Endometrial microvascular endothelial cells (primary cell): ENCODE results near the gene ZNF667. TPM values are rescaled to one million over a fixed set of nuclear protein-coding genes. Genes with fewer than 3 reads are reported as not detected.

Experiments
- in situ Hi-C: cut with HindIII; loops from 2 replicates; pipeline ENCODE4 v1.10.0; 2017; ENCODE audit warnings: low sequenced_read_pairs, low pct_unique_long_range_greater_than_20kb; ENCODE audit errors: inconsistent ontology term
- total RNA-seq: library from RNA; depleted of rRNA; stranded (reverse); fragments of >200 nt; gene quantifications from one replicate; pipeline ENCODE4 v1.2.3, GENCODE V29; 2015; ENCODE audit errors: inconsistent ontology term

The ZNF667 gene
- total RNA-seq = not detected

DNA sequence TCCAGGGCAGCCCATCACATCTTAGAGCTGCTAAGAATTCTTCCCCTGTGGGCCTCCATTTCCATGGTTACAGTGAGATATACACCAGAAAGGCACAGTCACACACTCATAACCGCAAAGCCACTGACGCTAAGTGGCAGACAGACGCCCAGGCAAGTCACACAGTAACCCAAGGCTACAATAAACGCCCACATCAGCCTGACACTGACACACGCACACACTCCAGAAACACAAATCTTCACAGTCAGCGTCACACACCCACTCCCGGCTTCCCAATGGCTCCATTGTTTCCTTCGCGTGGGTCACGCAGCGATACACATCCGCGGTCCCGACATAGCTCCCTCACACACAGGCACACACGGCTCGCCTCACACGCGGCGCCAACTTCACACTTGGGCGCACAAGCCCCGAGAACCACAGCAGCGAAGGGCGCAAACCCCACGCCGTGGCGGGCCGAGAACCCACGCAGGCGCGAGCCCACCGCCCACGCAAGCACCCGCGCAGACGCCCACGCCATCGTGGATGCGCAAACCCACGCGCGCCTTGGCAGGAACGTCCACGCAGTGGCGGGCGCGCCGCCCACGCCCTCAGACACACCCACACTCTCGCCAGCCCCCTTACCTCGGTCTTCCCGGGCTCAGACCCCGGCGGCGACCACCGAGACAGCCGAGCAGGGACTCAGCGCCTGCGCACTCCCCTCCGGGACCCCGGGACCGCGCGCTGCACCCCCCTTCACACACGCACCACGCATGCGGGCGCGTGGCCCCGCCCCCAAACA, at the start of gene ZNF667:
Gene ZNF667 (minus strand): TSS at position 695 of the 778 bp plus-strand sequence. CDS start 14,975 bp downstream, outside the sequence.
- in situ Hi-C loops = no loop called here

DNA sequence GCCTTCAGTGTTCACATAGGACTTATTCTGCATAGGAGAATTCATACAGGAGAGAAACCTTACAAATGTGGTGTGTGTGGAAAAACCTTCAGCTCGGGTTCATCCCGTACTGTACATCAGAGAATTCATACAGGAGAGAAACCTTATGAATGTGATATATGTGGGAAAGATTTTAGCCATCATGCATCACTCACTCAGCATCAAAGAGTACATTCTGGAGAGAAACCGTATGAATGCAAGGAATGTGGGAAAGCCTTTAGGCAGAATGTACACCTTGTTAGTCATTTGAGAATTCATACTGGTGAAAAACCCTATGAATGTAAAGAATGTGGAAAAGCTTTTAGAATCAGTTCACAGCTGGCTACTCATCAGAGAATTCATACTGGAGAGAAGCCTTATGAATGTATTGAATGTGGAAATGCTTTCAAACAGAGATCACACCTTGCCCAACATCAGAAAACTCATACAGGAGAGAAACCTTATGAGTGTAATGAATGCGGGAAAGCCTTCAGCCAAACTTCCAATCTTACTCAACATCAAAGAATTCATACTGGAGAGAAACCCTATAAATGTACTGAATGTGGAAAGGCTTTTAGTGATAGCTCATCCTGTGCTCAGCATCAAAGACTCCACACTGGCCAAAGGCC, 48.2 kb upstream of the ZNF667 start:
- in situ Hi-C loops = no loop called here

DNA sequence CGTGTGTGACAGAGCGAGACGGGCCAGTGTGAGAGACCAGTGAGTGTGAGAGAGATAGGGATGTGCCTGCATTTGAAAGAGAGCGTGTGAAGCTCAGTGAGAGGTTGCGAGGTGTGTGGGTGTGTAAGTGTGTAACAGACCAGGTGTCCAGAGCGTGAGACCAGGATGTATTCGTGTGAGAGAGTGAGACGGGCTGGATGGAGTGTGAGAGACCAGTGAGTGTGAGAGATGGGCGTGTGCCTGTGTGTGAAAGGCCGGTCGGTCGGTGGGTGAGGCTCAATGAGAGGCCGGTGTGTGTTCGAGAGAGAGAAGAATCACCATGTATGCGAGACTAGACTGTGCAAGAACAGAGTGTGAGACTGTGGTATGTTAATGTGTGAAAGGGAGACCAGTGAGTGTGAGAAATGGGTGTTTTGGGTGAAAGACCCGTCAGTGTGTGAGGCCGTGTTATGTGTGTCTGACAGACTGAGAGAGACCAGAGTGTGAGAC, 31.2 kb upstream of the ZNF667 start:
- in situ Hi-C loops = no loop called here

DNA sequence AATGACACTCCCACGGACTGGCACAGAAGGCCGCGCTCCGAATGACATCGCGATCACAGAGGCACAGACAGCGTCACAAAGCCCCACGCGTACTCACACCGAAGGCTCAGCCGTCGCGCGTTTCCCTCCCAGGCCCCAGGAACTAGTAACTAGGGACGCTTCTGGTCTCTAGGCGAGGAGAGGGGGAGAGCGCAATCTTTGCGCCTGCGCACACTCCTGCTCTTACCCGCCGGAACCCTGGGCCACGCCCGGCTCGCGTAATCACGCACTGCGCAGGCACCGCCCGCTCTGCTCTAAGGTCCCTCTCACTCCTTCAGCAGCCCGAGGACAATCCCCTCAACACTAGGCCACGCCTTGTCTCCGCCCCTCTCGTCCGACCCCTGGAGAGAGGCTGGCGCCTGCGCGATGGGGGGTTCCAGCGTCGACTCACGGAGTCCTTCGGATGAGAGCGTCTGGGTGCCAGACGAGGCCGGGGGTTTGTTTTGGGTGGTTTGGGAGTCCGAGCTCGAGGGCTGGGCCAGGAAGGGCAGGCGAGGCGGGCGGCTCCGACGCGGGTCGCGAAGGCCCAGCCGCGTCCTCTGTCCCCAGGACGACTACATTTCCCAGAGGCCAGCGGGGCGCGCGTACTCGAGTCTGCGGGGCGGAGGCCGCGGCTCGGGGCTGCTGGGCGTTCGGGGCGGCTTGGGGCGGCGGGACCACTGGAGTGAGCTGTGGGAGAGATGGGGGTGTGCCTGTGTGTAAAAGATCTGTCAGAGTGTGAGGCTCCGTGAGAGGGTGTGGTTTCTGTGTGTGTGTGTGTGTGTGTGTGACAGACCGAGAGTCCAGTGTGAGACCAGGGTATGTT, 30.5 kb upstream of the ZNF667 start, which contains the start of gene ZNF471:
Gene ZNF471 (plus strand): TSS at position 410 of the 844 bp plus-strand sequence. CDS start 3,717 bp downstream, outside the sequence.
- in situ Hi-C loops = no loop called here

DNA sequence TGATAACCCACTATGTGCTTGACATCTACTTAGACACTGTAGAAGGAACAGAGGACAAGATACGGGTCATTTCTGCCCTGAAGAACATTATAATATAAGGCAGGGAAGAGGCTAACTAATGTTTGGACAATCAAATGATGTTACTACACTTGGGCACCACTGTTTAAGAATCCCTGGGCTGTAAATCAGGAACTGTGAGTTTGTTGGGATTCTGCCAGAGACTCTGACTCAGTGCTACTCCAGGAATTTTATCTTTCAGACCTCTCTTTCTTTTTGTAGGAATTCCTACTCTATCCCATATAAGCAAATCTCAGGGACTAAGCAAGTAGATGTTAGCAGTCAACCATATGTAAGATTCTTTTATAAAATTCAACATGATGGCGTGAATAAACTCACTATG, 27.4 kb upstream of the ZNF667 start:
- in situ Hi-C loops = no loop called here

DNA sequence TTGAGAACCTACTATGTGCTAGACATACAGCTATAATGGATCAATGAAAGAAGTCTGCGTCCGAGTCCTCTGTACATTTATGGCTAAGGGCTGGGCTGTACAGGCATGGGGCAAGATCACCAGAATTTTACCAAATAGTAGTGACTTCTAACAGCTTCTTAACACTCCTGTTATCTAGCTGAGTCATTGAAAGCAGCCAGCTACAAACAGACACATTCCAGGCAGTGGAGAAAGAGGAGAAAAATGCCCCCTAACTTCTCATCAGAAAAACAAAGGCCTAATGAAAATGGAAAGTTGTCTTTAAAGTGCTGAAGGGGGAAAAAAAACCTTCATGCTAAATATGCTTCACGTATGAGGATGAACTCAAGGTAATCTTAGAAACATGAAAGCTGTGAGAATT, 14.3 kb upstream of the ZNF667 start:
- in situ Hi-C loops = no loop called here

DNA sequence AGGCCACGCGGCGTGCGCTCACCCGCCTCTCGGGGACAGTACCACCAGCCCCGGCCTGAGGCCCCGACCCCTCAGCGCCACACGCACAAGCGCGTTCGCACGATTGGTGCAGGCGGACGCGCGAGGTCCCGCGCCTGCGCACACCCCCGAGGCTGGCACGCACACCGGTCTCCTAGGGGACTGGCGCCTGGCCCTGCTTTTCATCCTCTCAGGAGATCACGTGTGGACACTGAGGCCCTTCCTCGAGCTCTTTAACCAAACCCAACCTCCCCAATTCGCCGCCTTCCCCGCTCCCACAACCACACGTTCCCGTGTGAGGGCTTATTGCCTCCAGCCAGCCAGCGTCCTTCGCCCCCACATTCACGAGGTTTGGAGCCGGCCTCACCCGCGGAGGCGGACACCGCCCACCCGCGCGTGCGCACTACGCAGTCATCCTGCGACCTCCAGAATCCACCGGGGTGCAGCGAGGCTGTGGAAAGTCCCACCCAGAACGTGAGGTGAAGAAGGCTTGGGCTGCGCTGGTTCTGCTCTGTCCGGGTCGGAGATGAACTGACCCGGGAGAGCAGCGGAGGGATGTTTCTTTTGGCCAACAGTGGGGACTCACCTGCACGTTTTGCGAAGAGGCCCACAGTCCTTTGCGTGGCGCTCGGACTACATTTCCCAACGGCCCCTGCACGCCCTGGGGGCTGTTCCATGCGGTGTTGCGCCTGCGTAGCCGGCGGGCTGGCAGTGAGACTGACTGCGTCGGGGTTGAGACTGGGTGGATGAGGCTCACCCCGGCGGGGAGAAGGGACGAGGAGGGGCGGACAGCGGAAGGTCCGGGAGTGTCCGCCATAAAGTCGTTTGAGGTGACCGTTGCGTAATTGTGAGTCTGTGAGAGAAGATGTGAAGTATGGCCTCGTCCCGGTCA, 539 bp upstream of the ZNF667 start:
- in situ Hi-C loops = no loop called here

DNA sequence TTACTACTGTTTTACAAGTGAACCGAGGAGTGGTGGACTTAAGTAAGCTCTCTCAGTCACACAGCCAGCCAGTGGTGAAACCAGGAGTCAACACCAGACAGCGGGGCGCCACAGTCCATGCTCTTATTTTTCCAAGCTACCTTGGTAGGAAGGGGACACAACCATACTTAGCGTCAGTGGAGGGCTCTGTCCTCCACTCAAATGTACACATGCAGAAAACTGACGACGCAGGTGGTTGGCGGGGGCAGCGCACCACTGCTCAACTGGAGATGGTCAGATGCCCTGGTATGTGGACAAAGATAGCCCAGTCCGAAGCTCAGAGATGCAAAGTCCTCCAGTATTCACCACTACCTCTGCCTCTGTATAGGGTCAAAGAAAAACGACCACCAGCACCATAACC, 1.1 kb downstream of the ZNF667 start:
- in situ Hi-C loops = no loop called here

DNA sequence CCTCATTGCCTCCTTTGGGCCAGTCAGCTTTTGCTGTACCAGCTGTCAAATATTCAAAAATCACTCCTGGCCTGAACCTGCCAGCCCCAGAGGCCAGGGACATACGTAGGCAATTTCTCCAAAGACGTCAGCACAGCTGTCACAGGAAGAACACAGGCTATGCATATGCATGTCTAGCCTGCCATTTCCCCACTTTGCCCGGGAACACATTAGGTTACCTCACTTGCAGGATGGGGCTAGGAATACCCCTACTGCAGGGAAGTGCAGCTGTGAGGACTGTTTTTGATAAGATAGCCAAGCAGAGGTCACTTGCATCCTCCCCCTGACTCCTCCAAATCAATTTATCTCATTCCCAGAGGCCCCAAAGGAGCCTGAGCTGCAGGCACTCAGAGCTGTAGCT, 2.8 kb downstream of the ZNF667 start:
- in situ Hi-C loops = no loop called here

DNA sequence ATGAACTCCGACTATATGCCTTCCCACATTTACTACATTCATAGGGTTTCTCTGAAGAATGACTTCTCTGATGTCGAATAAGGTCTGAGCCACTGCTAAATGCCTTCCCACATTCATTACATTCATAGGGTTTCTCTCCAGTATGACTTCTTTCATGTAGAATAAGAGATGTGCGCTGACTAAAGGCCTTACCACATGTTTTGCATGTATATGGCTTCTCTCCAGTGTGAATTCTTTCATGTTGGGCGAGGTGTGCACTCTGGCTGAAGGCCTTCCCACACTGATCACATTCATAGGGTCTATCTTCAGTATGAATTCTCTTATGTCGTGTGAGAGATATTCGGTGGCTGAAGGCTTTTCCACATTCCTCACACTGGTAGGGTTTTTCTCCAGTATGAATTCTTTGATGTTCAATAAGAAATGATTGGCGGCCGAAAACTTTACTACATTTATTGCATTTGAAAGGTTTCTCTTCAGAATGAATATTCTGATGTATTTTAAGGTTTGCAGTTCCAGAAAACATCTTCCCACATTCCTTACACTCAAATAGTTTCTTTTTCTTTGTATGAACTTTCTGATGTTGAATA, 35.8 kb downstream of the ZNF667 start:
- in situ Hi-C loops = no loop called here

DNA sequence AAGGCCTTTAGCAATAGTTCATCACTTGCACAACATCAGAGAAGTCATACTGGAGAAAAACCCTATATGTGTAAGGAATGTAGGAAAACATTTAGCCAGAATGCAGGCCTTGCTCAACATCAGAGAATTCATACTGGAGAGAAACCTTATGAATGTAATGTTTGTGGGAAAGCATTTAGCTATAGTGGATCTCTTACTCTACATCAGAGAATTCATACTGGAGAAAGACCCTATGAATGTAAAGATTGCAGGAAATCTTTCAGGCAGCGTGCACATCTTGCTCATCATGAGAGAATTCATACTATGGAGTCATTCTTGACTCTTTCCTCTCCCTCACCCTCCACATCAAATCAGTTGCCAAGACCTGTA, 53.2 kb downstream of the ZNF667 start:
- in situ Hi-C loops = no loop called here

DNA sequence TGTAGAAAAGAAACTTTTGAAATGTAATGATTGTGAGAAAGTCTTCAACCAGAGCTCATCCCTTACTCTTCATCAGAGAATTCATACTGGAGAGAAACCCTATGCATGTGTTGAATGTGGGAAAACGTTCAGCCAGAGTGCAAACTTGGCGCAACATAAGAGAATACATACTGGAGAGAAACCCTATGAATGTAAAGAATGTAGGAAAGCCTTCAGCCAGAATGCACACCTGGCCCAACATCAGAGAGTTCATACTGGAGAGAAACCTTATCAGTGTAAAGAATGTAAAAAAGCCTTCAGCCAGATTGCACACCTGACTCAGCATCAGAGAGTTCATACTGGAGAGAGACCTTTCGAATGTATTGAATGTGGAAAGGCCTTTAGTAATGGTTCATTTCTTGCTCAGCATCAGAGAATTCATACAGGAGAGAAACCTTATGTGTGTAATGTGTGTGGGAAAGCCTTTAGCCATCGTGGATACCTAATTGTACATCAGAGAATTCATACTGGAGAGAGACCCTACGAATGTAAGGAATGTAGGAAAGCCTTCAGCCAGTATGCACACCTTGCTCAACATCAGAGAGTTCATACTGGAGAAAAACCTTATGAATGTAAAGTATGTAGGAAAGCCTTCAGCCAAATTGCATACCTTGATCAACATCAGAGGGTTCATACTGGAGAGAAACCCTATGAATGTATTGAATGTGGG, 53.7 kb downstream of the ZNF667 start:
- in situ Hi-C loops = no loop called here

DNA sequence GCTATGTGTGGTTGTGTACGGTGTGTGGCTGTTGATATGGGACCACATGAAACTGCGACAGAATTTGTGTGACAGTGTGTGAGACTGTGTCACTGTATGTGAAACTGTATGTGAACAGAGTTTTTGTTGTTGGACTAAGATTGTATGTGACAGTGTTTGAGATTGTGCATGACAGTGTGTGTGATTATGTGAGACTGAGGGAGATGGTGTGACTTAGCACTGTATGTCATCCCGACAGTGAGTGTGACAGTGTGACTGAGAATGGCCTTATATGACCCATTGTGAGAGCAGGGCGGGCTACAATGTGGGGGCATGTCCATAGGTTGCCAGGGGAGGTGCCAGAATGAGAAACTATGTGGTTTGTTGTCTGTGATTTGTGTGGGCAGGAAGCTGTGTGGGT, 72.1 kb downstream of the ZNF667 start:
- in situ Hi-C loops = no loop called here

DNA sequence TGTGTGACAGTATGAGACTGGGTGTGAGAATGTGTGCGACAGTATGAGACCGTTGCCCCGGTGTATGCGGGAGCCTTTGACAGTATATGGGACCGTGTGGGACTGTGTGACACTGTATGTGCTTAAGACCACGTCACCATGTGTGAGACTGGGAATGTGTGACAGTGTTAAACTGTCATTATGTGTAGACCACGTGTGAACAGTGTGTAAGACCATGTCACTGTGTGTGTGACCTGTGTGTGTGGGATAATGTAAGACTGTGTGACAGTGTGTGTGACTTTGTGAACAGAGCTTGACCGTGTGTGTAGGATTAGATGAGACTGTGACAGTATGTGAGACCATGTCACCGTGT, 72.5 kb downstream of the ZNF667 start:
- in situ Hi-C loops = no loop called here

DNA sequence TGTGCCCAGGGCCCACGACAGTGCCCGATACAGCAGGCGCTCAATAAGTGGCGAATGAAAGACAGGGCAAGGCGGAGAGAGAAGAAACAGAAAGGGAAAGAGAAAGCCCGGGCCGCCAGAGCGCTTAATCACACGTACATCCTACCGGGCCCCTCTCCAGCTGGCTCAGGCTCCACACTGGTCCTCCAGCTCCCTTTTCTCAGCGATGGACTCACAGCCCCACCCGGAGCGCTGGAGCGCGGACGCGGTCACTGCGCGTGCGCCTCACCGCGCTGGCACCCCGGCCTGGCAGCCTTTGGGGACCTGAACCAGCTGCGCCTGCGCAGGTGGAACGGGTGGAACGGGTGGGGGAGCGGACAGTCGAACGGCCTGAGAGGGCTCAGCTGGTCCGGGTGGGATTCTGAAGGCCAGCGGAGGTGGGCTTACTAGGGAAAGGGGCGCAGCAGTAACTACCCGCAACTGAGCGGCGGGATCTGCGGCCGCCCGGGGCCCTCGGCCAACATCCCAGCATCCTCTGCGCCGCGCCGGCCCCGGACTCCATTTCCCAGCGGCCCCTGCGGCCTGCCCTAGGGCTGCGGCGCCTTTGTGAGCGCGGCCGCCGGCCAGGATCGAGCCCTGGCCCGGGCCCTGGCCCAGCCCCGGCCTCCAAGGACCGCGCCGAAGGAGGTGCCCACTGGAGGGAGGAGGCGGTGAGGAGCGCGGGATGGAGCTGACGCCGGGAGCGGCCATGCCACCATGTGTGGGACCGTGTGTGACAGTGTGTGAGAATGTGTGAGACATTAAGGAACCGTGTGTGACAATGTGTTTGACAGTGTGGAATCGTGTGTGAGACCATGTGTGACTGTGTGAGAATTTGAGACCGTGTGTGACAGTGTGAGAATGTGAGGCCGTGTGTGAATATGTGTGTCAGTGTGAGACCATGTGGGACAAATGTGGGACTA, 73.1 kb downstream of the ZNF667 start, which contains the start of gene ZNF583:
Gene ZNF583 (plus strand): TSS at position 569 of the 941 bp plus-strand sequence. CDS start 2,783 bp downstream, outside the sequence.
- in situ Hi-C loops = no loop called here

DNA sequence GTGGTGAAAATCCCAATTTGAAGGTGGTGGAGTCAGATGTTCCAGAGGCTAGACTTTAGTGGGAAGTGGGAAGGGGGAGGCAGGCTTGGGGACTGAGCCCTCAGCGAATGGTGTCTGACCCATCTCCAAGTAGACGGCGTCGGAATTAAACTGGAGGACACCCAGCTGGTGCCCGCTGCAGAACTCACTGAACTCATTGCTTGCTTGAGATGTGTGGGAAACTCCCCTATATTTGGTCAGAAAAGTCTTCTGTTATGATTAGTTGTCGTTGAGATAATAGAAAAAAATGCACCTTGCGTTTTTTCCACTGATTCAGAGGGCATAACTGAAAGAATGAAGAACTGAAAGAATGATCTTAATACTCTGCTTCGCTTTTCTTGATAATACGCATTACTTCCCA, 73.9 kb downstream of the ZNF667 start:
- in situ Hi-C loops = no loop called here
